ENCODE results near the gene SCNN1A.
A peak's percentile ranks its signal among the peaks of the same experiment; 100 is the strongest.

The SCNN1A gene

DNA sequence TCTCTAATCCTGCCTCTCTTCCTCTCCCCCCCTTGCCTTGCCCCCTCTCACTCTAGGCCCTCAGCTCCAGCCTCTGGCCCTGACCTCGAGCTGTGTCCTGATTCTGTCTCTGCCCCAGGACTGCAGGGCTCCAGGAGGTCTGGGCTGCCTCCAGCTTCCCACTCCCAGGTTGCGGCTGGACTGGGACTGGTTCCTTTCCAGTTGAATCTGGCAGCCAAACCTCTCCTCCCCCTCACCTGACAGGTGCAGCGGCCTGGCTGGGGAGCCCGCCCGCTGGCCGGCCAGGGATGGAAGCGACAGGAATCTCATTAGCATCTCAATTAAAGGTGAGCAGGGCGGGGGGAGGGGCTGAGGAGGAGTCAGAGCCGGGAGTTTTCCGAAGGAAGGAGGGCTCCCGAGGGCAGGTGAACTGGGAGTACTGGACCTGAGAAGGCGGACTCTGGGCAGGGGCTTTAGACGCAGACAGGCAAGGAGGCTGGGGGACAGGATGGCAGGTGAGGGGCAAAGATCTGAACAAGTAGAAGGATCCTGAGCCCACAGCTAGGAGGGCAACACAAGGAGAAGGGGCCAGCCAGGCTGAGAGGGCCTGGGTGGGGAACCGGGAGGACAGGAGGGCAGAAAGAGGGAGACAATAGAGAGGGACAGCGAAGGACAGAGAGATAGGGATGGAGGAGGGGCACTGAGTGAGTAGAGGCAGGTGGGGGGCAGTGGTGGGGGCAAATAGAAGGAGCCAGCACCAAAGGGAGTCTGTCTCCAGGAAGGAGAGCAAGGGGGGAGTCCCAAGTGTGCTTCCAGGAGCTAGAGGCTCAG is at the start of gene SCNN1A:
TSS of gene SCNN1A (minus strand) at position 295 of the 810 bp plus-strand sequence. CDS start 780 bp downstream, outside the sequence.
- no peak for DNase-seq (ENCODE audit: extremely low read depth in 1 of 2, low read depth in 1 of 2)

DNA sequence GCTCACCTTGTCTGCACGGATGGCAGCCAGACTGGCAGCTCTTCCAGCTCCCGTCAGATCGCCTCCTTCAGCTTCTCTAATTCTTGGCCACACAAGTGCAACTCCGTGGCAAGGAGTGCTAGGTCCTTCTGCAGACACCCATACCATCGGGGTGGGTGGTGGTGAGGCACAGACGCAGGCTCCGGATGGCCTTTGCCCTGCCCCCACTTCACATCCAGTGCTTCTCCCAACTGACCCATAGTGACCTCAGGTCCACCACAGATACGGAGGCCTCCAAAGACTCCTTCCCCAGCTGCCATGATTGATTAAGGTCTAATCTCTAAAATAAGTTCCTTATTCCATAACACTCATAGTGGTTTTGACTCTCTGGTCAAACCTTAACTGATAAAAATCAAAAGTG is 49.5 kb upstream of the SCNN1A start:
- DNase-seq (ENCODE audit: extremely low read depth in 1 of 2, low read depth in 1 of 2) = no peak

GRCh38 chr12:6424008-6424347 is 48.6 kb upstream of the SCNN1A start:
- no peak for DNase-seq (ENCODE audit: extremely low read depth in 1 of 2, low read depth in 1 of 2)

GRCh38 chr12:6423267-6424007 is 48.1 kb upstream of the SCNN1A start:
- peak in 1 of 2 donors; percentile 49 for DNase-seq (ENCODE audit: extremely low read depth in 1 of 2, low read depth in 1 of 2)

- DNase-seq (ENCODE audit: extremely low read depth in 1 of 2, low read depth in 1 of 2) = no peak
These were observed 45.0 kb upstream of the SCNN1A start for GRCh38 chr12:6420364-6420763.

- DNase-seq (ENCODE audit: extremely low read depth in 1 of 2, low read depth in 1 of 2) = no peak
These were observed 43.4 kb upstream of the SCNN1A start for GRCh38 chr12:6418796-6419195.

- DNase-seq (ENCODE audit: extremely low read depth in 1 of 2, low read depth in 1 of 2) = no peak
These were observed 41.2 kb upstream of the SCNN1A start for GRCh38 chr12:6416596-6416995.

GRCh38 chr12:6407236-6407954 is 32.0 kb upstream of the SCNN1A start:
- no peak for DNase-seq (ENCODE audit: extremely low read depth in 1 of 2, low read depth in 1 of 2)

GRCh38 chr12:6405963-6406362 is 30.6 kb upstream of the SCNN1A start:
- DNase-seq (ENCODE audit: extremely low read depth in 1 of 2, low read depth in 1 of 2) = no peak

DNA sequence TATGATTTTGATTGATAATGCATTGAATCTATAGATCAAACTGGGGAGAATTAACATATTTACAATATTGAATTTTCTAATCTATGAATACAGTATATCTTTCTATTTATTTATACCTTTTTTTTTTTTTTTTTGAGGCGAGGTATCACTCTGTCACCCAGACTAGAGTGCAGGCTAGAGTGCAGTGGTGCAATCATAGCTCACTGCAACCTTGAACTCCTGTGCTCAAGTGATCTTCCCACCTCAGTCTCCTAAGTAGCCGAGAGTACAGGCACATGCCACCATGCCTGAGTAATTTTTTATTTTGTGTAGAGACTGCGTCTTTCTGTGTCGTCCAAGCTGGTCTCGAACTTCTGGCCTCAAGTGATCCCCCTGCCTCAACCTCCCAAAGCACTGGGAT is 29.0 kb upstream of the SCNN1A start:
- DNase-seq (ENCODE audit: extremely low read depth in 1 of 2, low read depth in 1 of 2) = no peak

DNA sequence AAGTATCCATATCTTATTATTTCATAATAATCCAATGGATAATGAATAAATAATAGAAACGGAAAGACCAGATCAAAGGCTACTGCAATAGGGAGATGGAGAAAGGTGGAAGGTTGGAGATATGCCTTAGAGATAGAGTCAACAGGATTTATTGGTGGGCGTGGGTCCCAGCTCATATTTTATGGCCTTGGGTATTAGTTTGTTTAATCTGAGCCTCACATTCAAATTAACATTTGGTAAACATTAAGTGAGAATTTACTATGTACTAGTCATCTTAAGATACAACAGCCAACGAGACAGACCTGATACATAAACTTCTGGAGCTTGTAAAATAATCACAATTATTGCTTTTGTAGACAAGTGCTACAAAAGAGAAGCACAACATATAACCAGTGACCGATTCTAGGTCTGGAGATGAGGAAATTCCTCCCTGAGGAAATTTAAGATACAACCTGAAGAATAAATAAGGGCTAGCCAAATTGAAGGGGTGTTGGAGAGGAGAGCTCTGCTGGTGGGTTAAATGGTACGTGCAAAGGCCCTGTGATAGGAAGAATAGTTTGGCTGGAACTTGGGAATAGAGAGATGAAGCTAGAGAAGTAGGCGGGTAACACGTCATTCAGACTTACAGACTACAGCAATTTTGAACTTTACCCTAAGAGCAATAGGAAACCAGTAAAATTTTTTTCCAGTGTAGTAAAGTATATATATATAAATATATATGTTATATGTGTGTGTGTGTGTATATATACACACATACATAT is 24.7 kb upstream of the SCNN1A start:
- DNase-seq (ENCODE audit: extremely low read depth in 1 of 2, low read depth in 1 of 2) = no peak

GRCh38 chr12:6396031-6396430 is 20.7 kb upstream of the SCNN1A start:
- no peak for DNase-seq (ENCODE audit: extremely low read depth in 1 of 2, low read depth in 1 of 2)

GRCh38 chr12:6394398-6394797 is 19.0 kb upstream of the SCNN1A start:
- no peak for DNase-seq (ENCODE audit: extremely low read depth in 1 of 2, low read depth in 1 of 2)

DNA sequence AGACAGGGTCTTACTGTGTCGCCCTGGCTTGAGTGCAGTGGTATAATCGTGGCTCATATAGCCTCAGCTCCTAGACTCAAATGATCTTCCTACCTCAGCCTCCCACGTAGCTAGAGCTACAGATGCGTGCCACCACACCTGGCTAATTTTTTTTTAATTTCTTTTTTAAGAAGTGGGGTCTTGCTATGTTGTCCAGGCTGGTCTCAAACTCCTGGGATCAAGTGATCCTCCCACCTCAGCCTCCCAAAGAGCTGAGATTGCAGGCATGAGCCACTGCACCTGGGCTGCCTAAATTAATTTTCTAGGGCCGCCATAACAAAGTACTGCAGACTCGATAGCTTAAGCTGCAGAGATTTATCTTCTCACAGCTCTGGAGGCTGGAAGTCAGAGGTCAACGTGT is 17.7 kb upstream of the SCNN1A start:
- no peak for DNase-seq (ENCODE audit: extremely low read depth in 1 of 2, low read depth in 1 of 2)

DNA sequence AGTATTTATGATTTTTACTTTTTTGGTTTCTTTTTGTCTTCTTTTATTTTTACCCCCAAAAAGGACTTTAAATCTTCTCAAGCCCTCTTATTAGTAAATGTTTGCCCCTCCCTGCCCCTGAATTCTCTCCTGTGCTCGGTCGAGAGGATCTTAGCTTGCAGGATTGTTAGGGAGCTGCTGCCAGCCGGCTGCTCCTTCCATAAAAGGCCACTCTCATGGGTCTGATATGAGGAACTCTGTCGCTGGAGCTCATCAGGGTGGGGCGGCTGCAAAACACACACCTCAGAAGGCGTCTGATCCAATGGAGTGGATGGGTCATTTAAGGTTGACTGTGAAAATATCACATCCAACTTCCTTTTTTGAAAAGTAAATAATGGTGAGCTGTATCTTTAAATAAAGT is 17.1 kb upstream of the SCNN1A start:
- DNase-seq (ENCODE audit: extremely low read depth in 1 of 2, low read depth in 1 of 2) = no peak

DNA sequence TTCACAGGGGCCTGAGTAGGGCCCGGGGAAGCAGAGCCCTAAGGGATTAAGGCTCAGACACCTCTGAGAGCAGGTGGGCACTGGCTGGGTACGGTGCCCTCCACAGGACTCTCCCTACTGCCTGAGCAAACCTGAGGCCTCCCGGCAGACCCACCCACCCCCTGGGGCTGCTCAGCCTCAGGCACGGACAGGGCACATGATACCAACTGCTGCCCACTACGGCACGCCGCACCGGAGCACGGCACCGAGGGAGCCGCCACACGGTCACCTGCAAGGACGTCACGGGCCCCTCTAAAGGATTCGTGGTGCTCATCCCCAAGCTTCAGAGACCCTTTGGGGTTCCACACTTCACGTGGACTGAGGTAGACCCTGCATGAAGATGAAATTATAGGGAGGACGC is 15.7 kb upstream of the SCNN1A start:
- DNase-seq (ENCODE audit: extremely low read depth in 1 of 2, low read depth in 1 of 2) = no peak

- no peak for DNase-seq (ENCODE audit: extremely low read depth in 1 of 2, low read depth in 1 of 2)
These were observed 14.9 kb upstream of the SCNN1A start for GRCh38 chr12:6390084-6390799.

GRCh38 chr12:6387541-6387940 is 12.2 kb upstream of the SCNN1A start:
- DNase-seq (ENCODE audit: extremely low read depth in 1 of 2, low read depth in 1 of 2) = no peak

DNA sequence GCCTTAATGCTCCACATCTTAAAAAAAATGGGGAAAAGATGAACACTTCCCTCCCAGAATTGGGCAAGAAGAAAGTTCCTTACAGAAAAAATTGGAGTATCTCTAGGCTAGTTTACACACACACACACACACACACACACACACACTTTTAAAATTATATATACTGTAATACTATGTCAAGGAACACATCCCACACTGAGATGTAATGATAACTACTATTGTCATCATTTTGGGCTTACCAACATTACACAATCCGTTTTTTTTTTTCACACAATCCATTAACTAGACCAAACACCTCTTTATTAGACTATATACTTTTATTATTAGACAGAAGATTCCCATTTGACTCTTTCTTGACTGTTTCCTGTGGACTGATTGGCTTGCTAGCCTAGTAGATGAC is 11.1 kb upstream of the SCNN1A start:
- no peak for DNase-seq (ENCODE audit: extremely low read depth in 1 of 2, low read depth in 1 of 2)

DNA sequence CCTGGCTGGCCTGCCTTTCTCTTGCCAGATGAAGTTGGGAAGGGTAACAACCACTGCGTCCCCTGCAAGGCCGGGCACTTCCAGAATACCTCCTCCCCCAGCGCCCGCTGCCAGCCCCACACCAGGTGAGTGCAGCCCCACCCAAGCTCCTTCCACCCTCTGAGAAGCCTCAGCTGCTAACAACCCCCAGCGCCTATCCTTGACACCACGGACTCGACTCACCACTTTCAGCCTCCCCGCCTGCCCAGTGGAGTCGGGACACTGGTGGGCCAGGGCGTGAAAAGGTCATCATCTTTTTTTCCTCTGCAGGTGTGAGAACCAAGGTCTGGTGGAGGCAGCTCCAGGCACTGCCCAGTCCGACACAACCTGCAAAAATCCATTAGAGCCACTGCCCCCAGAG is 10.7 kb upstream of the SCNN1A start:
- DNase-seq (ENCODE audit: extremely low read depth in 1 of 2, low read depth in 1 of 2) = no peak

Measured in activated CD8-positive, alpha-beta memory T cell treated with anti-CD3 and anti-CD28 coated beads for 1 hour (primary cell).